K562 (cell line): ENCODE data around the gene BMP8B. TPM values are rescaled to one million over a fixed set of nuclear protein-coding genes. Genes with fewer than 3 reads are reported as not detected.

Experiments used
- ATAC-seq: fragments of 200-7000 bp; cut with Tn5 transposase; 3 replicates; pipeline ENCODE4 v1.9.1; 2020; ENCODE audit warnings: moderate library complexity
- BruUV-seq: library from RNA; stranded (reverse); fragments of 400-500 nt; replicated peaks from 2 replicates; lab custom pipeline; 2021; lab: Mats Ljungman, UMichigan
- CTCF ChIA-PET: fragments of 300-600 bp; formaldehyde crosslinking; extraction: SDS; loops from one replicate; lab custom pipeline; 2021; ENCODE audit warnings: low intra/inter-chr PET ratio; lab: Yijun Ruan, JAX
- POLR2A ChIA-PET: fragments of 300-600, 350-650 bp; sonication (Branson Sonifier 250); formaldehyde crosslinking; extraction: SDS; loops from one replicate; lab custom pipeline; 2021; ENCODE audit warnings: antibody characterized with exemption, inconsistent platforms; lab: Yijun Ruan, JAX
- DNase-seq, 4 experiments: peaks; one replicate each; pipeline versions ENCODE4 v3.0.0 to v3.0.0-alpha.2; 2011 to 2018; ENCODE audit warnings: low spot score in 3 of 4, mixed read lengths in 3 of 4; ENCODE audit errors: extremely low read depth in 1 of 4
- FAIRE-seq: peaks from 2 replicates; lab custom pipeline; 2011; peaks lifted over from hg19 to GRCh38; lab: Jason Lieb, UNC
- H2AFZ ChIP-seq: 2 replicates; pipeline ENCODE4 v1.6.0; 2011; ENCODE audit warnings: low read depth, low read length, control low read depth, inconsistent platforms
- H3K27ac ChIP-seq: fragments of 200-600 bp; 3 replicates; pipeline ENCODE4 v1.8.0; 2011; ENCODE audit warnings: low read depth, mild to moderate bottlenecking, control low read depth, inconsistent platforms, low read length, moderate library complexity, mixed read lengths; ENCODE audit errors: extremely low read depth
- H3K27me3 ChIP-seq, 2 experiments: fragments of 300-600 bp in 1 of 2; 2 replicates in 1 of 2; 3 replicates in 1 of 2; pipeline versions ENCODE4 v1.6.0 to v1.8.0; 2011; ENCODE audit warnings: inconsistent platforms in 2 of 2, low read length in 2 of 2, mild to moderate bottlenecking in 1 of 2, mixed read lengths in 1 of 2, moderate library complexity in 1 of 2; ENCODE audit not compliant: control insufficient read depth in 2 of 2, insufficient read depth in 2 of 2
- H3K36me3 ChIP-seq: fragments of 300-600 bp; 3 replicates; pipeline ENCODE4 v1.8.0; 2011; ENCODE audit warnings: mild to moderate bottlenecking, low read length, inconsistent platforms; ENCODE audit not compliant: control insufficient read depth, insufficient read depth
- H3K4me1 ChIP-seq, 2 experiments: fragments of 200-600 bp in 1 of 2; replicated peaks in 1 of 2; 2 replicates in 1 of 2; 3 replicates in 1 of 2; pipeline versions ENCODE4 v1.5.1 to v1.8.0; 2011; ENCODE audit warnings: inconsistent platforms in 2 of 2, low read length in 2 of 2, mild to moderate bottlenecking in 1 of 2, mixed read lengths in 1 of 2, moderate library complexity in 1 of 2; ENCODE audit not compliant: control insufficient read depth in 2 of 2, insufficient read depth in 2 of 2
- H3K4me2 ChIP-seq: 2 replicates; pipeline ENCODE4 v1.6.1; 2011; ENCODE audit warnings: low read length, control low read depth, inconsistent platforms, mixed read lengths; ENCODE audit not compliant: insufficient read depth
- H3K4me3 ChIP-seq: fragments of 200-600 bp; sonication (generic), shearing (Covaris generic); 2 replicates; pipeline ENCODE4 v1.5.1; 2016; ENCODE audit warnings: control low read depth, inconsistent platforms
- H3K79me2 ChIP-seq: fragments of 200-600 bp; 3 replicates; pipeline ENCODE4 v1.8.0; 2011; ENCODE audit warnings: low read length, inconsistent platforms; ENCODE audit not compliant: control insufficient read depth, insufficient read depth
- H3K9ac ChIP-seq, 2 experiments: 2 replicates each; pipeline versions ENCODE4 v1.6.0 to v1.6.1; 2011; ENCODE audit warnings: low read depth in 2 of 2, low read length in 2 of 2, control low read depth in 1 of 2, inconsistent platforms in 1 of 2, mild to moderate bottlenecking in 1 of 2, mixed read lengths in 1 of 2; ENCODE audit not compliant: insufficient read depth in 1 of 2
- H3K9me1 ChIP-seq: one replicate; pipeline ENCODE4 v1.6.0; 2011; ENCODE audit warnings: inconsistent platforms, mild to moderate bottlenecking, low read length, moderate library complexity; ENCODE audit not compliant: control insufficient read depth, insufficient read depth
- H3K9me3 ChIP-seq: replicated peaks from 2 replicates; pipeline ENCODE4 v1.5.1; 2011; ENCODE audit warnings: low read depth, low read length, inconsistent platforms; ENCODE audit not compliant: control insufficient read depth, insufficient read depth
- H4K20me1 ChIP-seq: replicated peaks from 2 replicates; pipeline ENCODE4 v1.6.1; 2011; ENCODE audit warnings: low read length, inconsistent platforms, mixed read lengths; ENCODE audit not compliant: control insufficient read depth, insufficient read depth
- ASH1L ChIP-seq: fragments of 450-650 bp; IDR thresholded peaks from 2 replicates; pipeline ENCODE4 v1.6.1; 2018; ENCODE audit warnings: borderline replicate concordance, mild to moderate bottlenecking, low read depth; ENCODE audit not compliant: partially characterized antibody
- CBX8 ChIP-seq: fragments of 200-600 bp; sonication (generic); IDR thresholded peaks from 2 replicates; pipeline ENCODE4 v1.6.1; 2012; ENCODE audit warnings: borderline replicate concordance, mixed run types, low read depth, mild to moderate bottlenecking, moderate library complexity, mixed read lengths, low read length, control low read depth, inconsistent platforms; ENCODE audit not compliant: poor library complexity, severe bottlenecking; ENCODE audit errors: extremely low read depth
- CCNT2 ChIP-seq: IDR thresholded peaks from 2 replicates; pipeline ENCODE4 v1.6.1; 2011; ENCODE audit warnings: borderline replicate concordance, low read depth, mild to moderate bottlenecking, moderate library complexity, mixed read lengths, low read length; ENCODE audit not compliant: insufficient read length; ENCODE audit errors: extremely low read depth
- FOXA3 ChIP-seq, 2 experiments: fragments of 450-650 bp in 1 of 2; sonication (generic) in 1 of 2; formaldehyde crosslinking; IDR thresholded peaks in 1 of 2; conservative IDR thresholded peaks in 1 of 2; 2 replicates each; pipeline versions ENCODE4 v1.4.0 to v1.8.0; 2020 to 2022; ENCODE audit warnings: mild to moderate bottlenecking in 2 of 2, missing genetic modification reagents in 1 of 2
- GATAD2B ChIP-seq: fragments of 450-650 bp; IDR thresholded peaks from 2 replicates; pipeline ENCODE4 v1.6.1; 2017; ENCODE audit warnings: mild to moderate bottlenecking, borderline replicate concordance
- PCBP1 ChIP-seq: fragments of 200-400 bp; formaldehyde crosslinking; IDR thresholded peaks from 2 replicates; pipeline ENCODE4 v1.6.1; 2018; ENCODE audit warnings: mild to moderate bottlenecking, low read depth, low read length; ENCODE audit not compliant: poor library complexity, severe bottlenecking
- PPARD ChIP-seq: fragments of 250-450 bp; sonication (Bioruptor Pico); IDR thresholded peaks from 2 replicates; pipeline ENCODE4 v1.8.0; 2022; ENCODE audit warnings: inconsistent platforms, mild to moderate bottlenecking, moderate library complexity
- RFX7 ChIP-seq: fragments of 250-450 bp; sonication (Bioruptor Pico); IDR thresholded peaks from 2 replicates; pipeline ENCODE4 v1.5.1; 2021; ENCODE audit warnings: mild to moderate bottlenecking
- THRAP3 ChIP-seq: fragments of 450-650 bp; IDR thresholded peaks from 2 replicates; pipeline ENCODE4 v1.6.1; 2016; ENCODE audit warnings: mild to moderate bottlenecking, inconsistent platforms, borderline replicate concordance
- ZNF133 ChIP-seq: fragments of 250-450 bp; sonication (Bioruptor Pico); IDR thresholded peaks from 2 replicates; pipeline ENCODE4 v1.4.0; 2020; ENCODE audit warnings: mild to moderate bottlenecking
- ZNF146 ChIP-seq: IDR thresholded peaks from one replicate; pipeline ENCODE4 v1.6.1; 2018; ENCODE audit warnings: missing compliant biosample characterization; ENCODE audit not compliant: unreplicated experiment
- ZNF184 ChIP-seq: sonication (generic); formaldehyde crosslinking; IDR thresholded peaks from 2 replicates; pipeline ENCODE4 v1.5.0; 2020; ENCODE audit warnings: missing genetic modification reagents
- ZNF311 ChIP-seq: fragments of 250-450 bp; sonication (Bioruptor Pico); IDR thresholded peaks from 2 replicates; pipeline ENCODE4 v1.4.0; 2020; ENCODE audit warnings: mild to moderate bottlenecking, moderate library complexity
- WGBS: fragments of 100-300 bp; shearing (Covaris generic); methylation state at CpG from one replicate; pipeline ENCODE4 v1.1.6; 2016; ENCODE audit warnings: low coverage, mixed read lengths; ENCODE audit not compliant: insufficient coverage; ENCODE audit errors: missing lambda C conversion rate; 5-methylcytosine and 5-hydroxymethylcytosine counted together
- in situ Hi-C: fragments of 300-500 bp; cut with MboI; formaldehyde crosslinking; loops from 4 replicates; pipeline ENCODE4 v1.15.0; 2018; ENCODE audit warnings: inconsistent platforms, mixed read lengths
- intact Hi-C: fragments of 100-400 bp; cut with micrococcal nuclease; formaldehyde crosslinking; loops from 2 replicates; pipeline ENCODE4 v1.14.2; 2022
- polyA plus RNA-seq, 8 experiments: library from polyadenylated mRNA; depleted of rRNA in 4 of 8; stranded (reverse) in 5 of 8; unstranded in 3 of 8; fragments of >200 nt; fragmentation: Nextera tagmentation in 2 of 8; fragmentation: Illumina TruSeq in 1 of 8; extraction: Ambion mirVana in 2 of 8; extraction: Trizol in 1 of 8; gene quantifications; 2 replicates each; pipeline versions ENCODE4 v1.2.1 to v1.2.3, GENCODE V29; 2011 to 2014; ENCODE audit warnings: inconsistent platforms in 1 of 8, missing spikeins in 1 of 8
- total RNA-seq, 7 experiments: library from RNA; depleted of rRNA in 6 of 7; stranded (reverse); fragments of >200 nt in 6 of 7; fragmentation: Illumina TruSeq in 2 of 7; extraction: Trizol in 2 of 7; gene quantifications; 2 replicates each; pipeline versions ENCODE4 v1.2.1 to v1.2.3, GENCODE V29; 2011 to 2021; ENCODE audit warnings: low replicate concordance in 1 of 7
- TF ChIP-seq, protein P1 (sequence below), 2 experiments: fragments of 450-650 bp; conservative IDR thresholded peaks; 2 replicates each; pipeline ENCODE4 v1.6.1; 2017; ENCODE audit warnings: mild to moderate bottlenecking in 2 of 2, moderate library complexity in 2 of 2
- TF ChIP-seq, protein P2 (sequence below): fragments of 250-450 bp; sonication (Bioruptor Pico); IDR thresholded peaks from 2 replicates; pipeline ENCODE4 v1.5.0; 2021; ENCODE audit warnings: mild to moderate bottlenecking, borderline replicate concordance
- TF ChIP-seq, protein P3 (sequence below): sonication (generic); formaldehyde crosslinking; IDR thresholded peaks from 2 replicates; pipeline ENCODE4 v1.8.0; 2022; ENCODE audit warnings: mild to moderate bottlenecking, missing genetic modification reagents

Gene BMP8B
- total and polyA plus RNA-seq, 9 of the 15 experiments (the other 6 are each of a cell fraction or from before 2014, with no cell fraction given) = 0.03 to 0.33 (median 0.14) TPM

DNA sequence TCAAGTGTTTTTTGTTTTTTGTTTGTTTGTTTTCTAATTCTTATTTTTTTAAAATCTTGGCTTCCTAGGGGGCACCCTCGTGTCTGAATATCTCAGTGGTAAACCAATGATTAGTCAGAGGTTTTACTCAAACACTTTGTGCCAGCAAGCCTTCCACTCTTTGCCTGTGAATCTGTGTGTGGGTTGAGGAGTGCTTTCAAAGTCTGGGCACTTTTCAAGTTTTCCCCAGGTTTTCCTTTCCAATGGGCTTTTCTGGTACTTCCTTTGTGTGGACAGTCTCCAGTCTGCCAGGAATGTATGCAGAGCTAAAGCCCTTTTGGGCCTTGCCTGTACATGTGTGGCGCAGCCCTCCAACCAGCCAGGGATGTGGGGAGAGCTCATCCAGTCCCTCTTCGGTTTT is 59.6 kb downstream of the BMP8B start:
- in situ Hi-C loops = no loop called here

More for the DNA sequence above, 59.6 kb downstream of the BMP8B start:
- no peak overlapping the region for H3K4me2 ChIP-seq
- no peak for FAIRE-seq
- 17% methylated on average over 3 of the region's 3 CpGs for WGBS
- POLR2A ChIA-PET = interaction anchor here (0.8 to 1.3 kb wide), 3 partner anchors 9 to 25 kb away, joined by 3 to 4 read pairs (median 4); partner anchors contain the start of gene PPIE
- intact Hi-C loops = no loop called here
- no peaks in the 10 kb centered on the region for H4K20me1 ChIP-seq
- no peak overlapping the region for H3K9ac ChIP-seq
- no peak for TF ChIP-seq THRAP3
- TF ChIP-seq ZNF146 (CRISPR knock-in tag) = no peak
- TF ChIP-seq GATAD2B = no peak
- no peak for TF ChIP-seq PCBP1
- no peak for TF ChIP-seq CBX8
- TF ChIP-seq, protein P1, sequence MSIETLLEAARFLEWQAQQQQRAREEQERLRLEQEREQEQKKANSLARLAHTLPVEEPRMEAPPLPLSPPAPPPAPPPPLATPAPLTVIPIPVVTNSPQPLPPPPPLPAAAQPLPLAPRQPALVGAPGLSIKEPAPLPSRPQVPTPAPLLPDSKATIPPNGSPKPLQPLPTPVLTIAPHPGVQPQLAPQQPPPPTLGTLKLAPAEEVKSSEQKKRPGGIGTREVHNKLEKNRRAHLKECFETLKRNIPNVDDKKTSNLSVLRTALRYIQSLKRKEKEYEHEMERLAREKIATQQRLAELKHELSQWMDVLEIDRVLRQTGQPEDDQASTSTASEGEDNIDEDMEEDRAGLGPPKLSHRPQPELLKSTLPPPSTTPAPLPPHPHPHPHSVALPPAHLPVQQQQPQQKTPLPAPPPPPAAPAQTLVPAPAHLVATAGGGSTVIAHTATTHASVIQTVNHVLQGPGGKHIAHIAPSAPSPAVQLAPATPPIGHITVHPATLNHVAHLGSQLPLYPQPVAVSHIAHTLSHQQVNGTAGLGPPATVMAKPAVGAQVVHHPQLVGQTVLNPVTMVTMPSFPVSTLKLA (conservative IDR thresholded peaks at IDR 0.05) = no peak
- no peak for TF ChIP-seq ZNF133 (CRISPR knock-in tag)
- no peak for TF ChIP-seq FOXA3 (CRISPR knock-in tag; conservative IDR thresholded peaks at IDR 0.05 in 1 of 2, IDR thresholded peaks at IDR 0.05 in 1 of 2)
- TF ChIP-seq, protein P2, sequence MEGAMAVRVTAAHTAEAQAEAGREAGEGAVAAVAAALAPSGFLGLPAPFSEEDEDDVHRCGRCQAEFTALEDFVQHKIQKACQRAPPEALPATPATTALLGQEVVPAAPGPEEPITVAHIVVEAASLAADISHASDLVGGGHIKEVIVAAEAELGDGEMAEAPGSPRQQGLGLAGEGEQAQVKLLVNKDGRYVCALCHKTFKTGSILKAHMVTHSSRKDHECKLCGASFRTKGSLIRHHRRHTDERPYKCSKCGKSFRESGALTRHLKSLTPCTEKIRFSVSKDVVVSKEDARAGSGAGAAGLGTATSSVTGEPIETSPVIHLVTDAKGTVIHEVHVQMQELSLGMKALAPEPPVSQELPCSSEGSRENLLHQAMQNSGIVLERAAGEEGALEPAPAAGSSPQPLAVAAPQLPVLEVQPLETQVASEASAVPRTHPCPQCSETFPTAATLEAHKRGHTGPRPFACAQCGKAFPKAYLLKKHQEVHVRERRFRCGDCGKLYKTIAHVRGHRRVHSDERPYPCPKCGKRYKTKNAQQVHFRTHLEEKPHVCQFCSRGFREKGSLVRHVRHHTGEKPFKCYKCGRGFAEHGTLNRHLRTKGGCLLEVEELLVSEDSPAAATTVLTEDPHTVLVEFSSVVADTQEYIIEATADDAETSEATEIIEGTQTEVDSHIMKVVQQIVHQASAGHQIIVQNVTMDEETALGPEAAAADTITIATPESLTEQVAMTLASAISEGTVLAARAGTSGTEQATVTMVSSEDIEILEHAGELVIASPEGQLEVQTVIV (CRISPR knock-in tag) = no peak
- no peak for TF ChIP-seq PPARD
- TF ChIP-seq ZNF184 = no peak
- no peak for TF ChIP-seq ZNF311 (CRISPR knock-in tag)
- TF ChIP-seq RFX7 (CRISPR knock-in tag) = no peak
- TF ChIP-seq CCNT2 = no peak
- TF ChIP-seq, protein P3, sequence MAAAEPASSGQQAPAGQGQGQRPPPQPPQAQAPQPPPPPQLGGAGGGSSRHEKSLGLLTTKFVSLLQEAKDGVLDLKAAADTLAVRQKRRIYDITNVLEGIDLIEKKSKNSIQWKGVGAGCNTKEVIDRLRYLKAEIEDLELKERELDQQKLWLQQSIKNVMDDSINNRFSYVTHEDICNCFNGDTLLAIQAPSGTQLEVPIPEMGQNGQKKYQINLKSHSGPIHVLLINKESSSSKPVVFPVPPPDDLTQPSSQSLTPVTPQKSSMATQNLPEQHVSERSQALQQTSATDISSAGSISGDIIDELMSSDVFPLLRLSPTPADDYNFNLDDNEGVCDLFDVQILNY (CRISPR knock-in tag) = no peak
- TF ChIP-seq ASH1L = no peak
- TF ChIP-seq, all 486 proteins: peak for 0
- Histone ChIP-seq H3K4me3 (no peak overlapping the region), H3K36me3 (no peaks in the 10 kb centered on the region), H3K9me3 (no peaks in the 10 kb centered on the region), H3K27ac (no peak overlapping the region), H3K4me1 (peaks cover 0 to 5% of the 10 kb centered on the region in 2 experiments; a peak in 2 of 5 replicates), H3K9me1 (no peaks in the 10 kb centered on the region), H3K79me2 (no peaks in the 10 kb centered on the region), H3K27me3 (peaks cover 30 to 43% of the 10 kb centered on the region in 2 experiments), H2AFZ (no peak overlapping the region)
- DNase-seq (no peak), ATAC-seq (no peak)
- BruUV-seq = no TSS peak
- CTCF ChIA-PET = no interaction called here
